Activated CD8-positive, alpha-beta memory T cell treated with anti-CD3 and anti-CD28 coated beads for 24 hours (primary cell): ENCODE results near the gene CHN1.

Experiments used
- DNase-seq: peaks from one replicate; pipeline ENCODE4 v3.0.0-alpha.2; 2020

The CHN1 gene

GRCh38 chr2:174815526-174815925 is 189.7 kb downstream of the CHN1 start:
- no peak for DNase-seq

- DNase-seq, result no peak
Measured at GRCh38 chr2:174812037-174812436, 193.1 kb downstream of the CHN1 start.

- DNase-seq, result no peak
Measured at GRCh38 chr2:174807931-174808330, 197.2 kb downstream of the CHN1 start.

- DNase-seq, result no peak
Measured at GRCh38 chr2:174805803-174806202, 199.4 kb downstream of the CHN1 start.

- DNase-seq, result no peak
Measured at GRCh38 chr2:174802459-174802858, 202.7 kb downstream of the CHN1 start.

- no peak for DNase-seq
Measured at GRCh38 chr2:174800436-174801205, 204.6 kb downstream of the CHN1 start.

GRCh38 chr2:174798801-174799200 is 206.4 kb downstream of the CHN1 start:
- no peak for DNase-seq

- no peak for DNase-seq
Measured at GRCh38 chr2:174797781-174798276, 207.4 kb downstream of the CHN1 start.

- no peak for DNase-seq
Measured at GRCh38 chr2:174796319-174796771, 208.8 kb downstream of the CHN1 start.

- no peak for DNase-seq
Measured at GRCh38 chr2:174794851-174795374, 210.3 kb downstream of the CHN1 start.

GRCh38 chr2:174792309-174793025 is 212.7 kb downstream of the CHN1 start:
- DNase-seq, result no peak

- DNase-seq, result no peak
Measured at GRCh38 chr2:174791746-174792280, 213.4 kb downstream of the CHN1 start.

- no peak for DNase-seq
Measured at GRCh38 chr2:174791020-174791419, 214.2 kb downstream of the CHN1 start.

- DNase-seq, result no peak
Measured at GRCh38 chr2:174789001-174789400, 216.2 kb downstream of the CHN1 start.

- no peak for DNase-seq
Measured at GRCh38 chr2:174788291-174788929, 216.8 kb downstream of the CHN1 start.

GRCh38 chr2:174787487-174788205 is 217.5 kb downstream of the CHN1 start:
- no peak for DNase-seq

- DNase-seq, result no peak
Measured at GRCh38 chr2:174786066-174786725, 219.0 kb downstream of the CHN1 start.

GRCh38 chr2:174785481-174785880 is 219.7 kb downstream of the CHN1 start:
- no peak for DNase-seq

GRCh38 chr2:174784909-174785308 is 220.3 kb downstream of the CHN1 start:
- DNase-seq, result no peak

- no peak for DNase-seq
Measured at GRCh38 chr2:174784316-174784715, 220.9 kb downstream of the CHN1 start.

GRCh38 chr2:174781996-174782395 is 223.2 kb downstream of the CHN1 start:
- DNase-seq, result no peak

GRCh38 chr2:174781298-174781697 is 223.9 kb downstream of the CHN1 start:
- no peak for DNase-seq
